Activated CD8-positive, alpha-beta memory T cell treated with anti-CD3 and anti-CD28 coated beads, Interleukin-2, amount 50 U/mL, for 48 hours (primary cell): Measurements from ENCODE around the gene BAG1.

Experiments used
- DNase-seq: peaks from one replicate; pipeline ENCODE4 v3.0.0-alpha.2; 2020

BAG1 gene

GRCh38 chr9:33273266-33273971 lies 8.9 kb upstream of the BAG1 start:
- no peak for DNase-seq

DNA sequence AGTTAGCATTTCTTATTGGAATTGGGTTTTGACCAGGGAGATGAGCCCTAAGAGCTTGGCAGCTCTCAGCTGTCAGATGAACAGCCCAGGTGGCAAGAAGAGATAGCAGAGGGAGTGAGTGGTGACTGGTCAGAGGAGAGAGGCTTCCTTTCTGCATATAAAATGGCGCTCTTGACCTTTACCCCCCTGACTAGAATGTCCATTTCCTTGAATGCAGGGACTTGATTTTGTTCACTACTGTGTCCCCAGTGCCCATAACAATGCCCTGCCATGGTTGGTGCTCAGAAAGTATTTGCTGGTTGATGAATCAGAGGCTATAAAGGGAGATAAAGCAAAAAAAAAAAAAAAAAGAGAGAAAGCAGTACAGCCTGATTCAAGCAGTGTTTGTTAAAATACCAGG lies 7.6 kb upstream of the BAG1 start:
- no peak for DNase-seq

GRCh38 chr9:33270146-33270545 lies 5.6 kb upstream of the BAG1 start:
- DNase-seq: no peak

DNA sequence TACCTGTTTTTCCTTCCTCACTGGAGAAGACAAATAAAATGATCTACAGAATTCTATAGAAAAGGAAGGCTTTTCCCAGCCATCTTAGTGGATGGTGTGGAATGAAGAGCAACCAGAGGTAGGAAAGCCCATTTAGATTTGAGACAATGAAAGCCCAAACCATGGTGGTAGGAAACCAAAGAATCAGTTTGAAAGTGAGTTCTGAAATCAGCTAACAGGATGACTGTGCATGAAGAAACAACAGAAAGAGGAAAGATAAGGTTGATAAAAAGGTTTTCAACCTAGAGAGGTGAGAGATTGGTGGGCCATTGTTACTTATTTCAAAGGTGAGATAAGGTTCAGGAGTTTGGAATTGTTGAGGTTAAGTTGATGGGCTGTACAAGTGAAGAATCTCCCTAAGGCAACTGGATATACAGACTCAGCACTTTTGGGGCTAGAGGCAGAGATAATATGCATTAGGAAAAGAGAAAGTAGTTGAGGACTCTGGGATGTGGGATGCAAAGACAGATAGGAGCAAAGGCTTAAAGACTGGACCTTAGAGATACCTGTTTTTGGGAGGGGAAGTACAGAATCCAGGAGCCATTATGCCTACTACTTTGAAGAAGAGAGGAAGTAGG lies 2.8 kb upstream of the BAG1 start:
- no peak for DNase-seq

GRCh38 chr9:33265211-33265865 lies 830 bp upstream of the BAG1 start:
- DNase-seq: no peak

DNA sequence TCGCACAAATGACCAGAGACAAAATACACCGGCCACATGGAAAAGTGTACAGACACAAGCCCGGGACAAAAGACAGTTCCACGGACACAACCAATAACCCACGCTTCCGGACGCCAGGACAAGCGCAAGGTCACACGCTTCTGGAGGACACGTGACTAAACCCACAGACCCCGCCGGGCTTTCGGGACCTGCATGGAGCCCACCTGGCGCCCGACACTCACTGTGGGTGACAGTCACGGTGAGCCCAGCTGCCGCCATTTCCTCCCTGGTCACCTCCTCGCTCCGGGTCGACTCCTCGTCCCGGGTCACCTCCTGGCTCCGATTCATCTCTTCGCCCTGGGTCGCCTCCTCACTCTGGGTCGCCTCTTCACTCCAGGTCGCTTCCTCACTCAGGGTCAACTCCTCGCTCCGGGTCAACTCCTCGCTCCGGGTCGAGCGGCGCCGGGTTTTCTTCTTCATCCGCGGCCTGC lies 470 bp downstream of the BAG1 start:
- DNase-seq: peak; percentile 78

DNA sequence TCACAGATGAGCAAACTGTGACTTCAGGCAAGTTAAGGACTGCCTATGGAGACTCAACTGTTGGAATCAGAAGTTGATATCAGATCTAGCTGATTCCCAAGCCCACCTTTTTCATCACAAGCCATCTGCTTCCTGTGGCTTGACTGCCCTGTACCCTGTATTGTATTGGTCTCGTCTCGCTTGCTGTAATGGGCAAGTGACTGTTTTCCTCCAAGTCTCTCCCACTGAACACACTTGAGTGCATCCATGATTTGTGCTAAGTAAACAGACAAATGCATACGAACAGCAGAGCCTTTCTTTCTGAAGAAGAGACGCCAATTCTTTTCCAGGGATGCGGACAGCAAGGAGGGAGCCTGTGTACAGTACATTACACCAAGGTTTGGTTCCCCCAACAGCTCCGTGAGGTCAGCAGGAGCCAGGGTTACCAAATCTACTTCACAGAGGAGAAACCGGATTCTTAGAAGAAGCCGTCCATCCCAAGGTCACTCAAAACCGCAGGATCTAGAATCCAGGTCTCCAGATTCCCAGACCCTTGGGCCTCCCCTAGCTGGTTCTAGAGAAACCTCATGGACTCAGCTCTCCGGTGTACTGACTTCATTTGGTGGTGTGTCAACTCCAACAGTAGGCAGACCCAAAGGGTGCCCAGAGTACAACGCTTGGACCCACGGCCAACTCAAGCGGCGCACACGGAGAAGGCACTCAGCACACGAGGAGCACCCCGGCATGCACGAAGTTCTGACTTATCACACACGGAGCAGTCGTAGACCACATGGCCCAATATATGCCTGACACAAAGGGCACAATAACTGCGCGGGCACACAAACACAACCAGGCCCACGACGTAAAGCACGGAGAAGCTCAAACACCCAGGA lies 1.1 kb downstream of the BAG1 start:
- no peak for DNase-seq

DNA sequence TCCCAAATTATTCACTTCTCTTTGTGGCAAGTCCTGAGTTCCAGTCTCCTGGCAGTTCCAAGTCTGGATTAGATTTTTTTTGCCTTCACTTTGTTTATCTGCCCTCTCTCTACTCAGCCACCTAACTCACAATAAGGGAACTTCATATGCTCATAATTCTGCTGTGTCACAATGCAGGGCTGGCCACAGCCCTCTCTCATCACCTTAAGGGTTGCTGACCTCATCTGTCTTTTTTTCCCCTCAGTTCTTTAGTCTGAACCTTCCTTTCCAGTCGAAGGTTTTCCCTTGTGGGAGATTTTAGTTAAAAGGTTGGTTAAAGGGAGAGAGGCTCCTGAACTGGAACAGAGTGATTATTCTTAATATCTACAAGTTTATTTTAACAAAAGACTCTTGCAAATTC lies 4.1 kb downstream of the BAG1 start:
- no peak for DNase-seq

GRCh38 chr9:33257276-33257675 lies 7.2 kb downstream of the BAG1 start:
- no peak for DNase-seq

- peak; percentile 20 for DNase-seq
These were observed 8.3 kb downstream of the BAG1 start for GRCh38 chr9:33256236-33256635.

DNA sequence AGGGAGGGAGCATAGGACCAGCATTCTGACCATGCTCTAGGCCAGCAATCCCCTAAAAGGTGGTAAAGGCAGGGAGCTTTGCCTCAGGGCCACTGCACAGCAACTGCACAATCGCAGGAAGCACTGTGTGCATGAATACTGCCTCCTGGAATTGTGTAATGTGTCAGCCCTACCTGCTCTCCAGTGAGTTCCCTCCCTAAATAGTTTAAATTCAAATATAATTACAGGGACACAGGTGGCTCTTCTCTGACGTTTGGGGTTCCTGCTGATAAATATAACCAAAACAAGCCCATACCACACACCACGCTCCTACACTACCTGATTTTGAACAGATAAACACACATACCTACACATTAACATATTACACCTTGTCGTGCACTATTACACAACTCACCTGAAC lies 9.0 kb downstream of the BAG1 start:
- DNase-seq: no peak

- DNase-seq: peak; percentile 38
These were observed 9.5 kb downstream of the BAG1 start for GRCh38 chr9:33255014-33255413.

- DNase-seq: peak; percentile 37
These were observed 10.3 kb downstream of the BAG1 start for GRCh38 chr9:33254211-33254610.

- peak; percentile 36 for DNase-seq
These were observed 14.0 kb downstream of the BAG1 start for GRCh38 chr9:33250458-33250995.

- peak; percentile 15 for DNase-seq
These were observed 14.5 kb downstream of the BAG1 start for GRCh38 chr9:33249983-33250382.

DNA sequence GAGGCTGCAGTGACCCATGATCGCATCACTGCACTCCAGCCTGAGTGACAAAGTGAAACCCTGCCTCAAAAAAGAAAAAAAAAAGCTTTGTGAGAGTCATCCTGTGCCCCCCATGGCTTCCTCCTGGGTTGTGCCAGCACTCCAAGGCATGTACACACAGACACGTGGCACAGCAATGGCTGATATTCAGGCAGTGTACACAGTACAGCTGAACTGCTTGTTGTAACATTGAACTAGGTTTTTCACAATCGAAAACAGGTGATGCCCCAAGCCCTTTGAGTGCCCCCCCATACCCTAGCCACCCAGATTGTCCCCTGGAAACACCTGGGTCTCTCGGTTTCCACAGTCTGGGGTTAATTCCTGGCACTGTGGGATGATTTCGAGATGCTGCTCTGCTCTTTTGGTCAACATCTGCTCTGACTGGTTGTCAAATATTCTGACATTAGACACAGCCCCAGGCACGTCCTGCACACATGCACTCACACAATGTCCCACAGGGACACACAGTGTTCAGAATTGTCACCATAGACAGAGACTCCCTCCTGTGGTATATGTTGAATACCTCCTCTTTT lies 15.3 kb downstream of the BAG1 start:
- DNase-seq: no peak

- DNase-seq: peak; percentile 42
These were observed 15.9 kb downstream of the BAG1 start for GRCh38 chr9:33248606-33249005.

- peak; percentile 39 for DNase-seq
These were observed 18.1 kb downstream of the BAG1 start for GRCh38 chr9:33246269-33246860.

DNA sequence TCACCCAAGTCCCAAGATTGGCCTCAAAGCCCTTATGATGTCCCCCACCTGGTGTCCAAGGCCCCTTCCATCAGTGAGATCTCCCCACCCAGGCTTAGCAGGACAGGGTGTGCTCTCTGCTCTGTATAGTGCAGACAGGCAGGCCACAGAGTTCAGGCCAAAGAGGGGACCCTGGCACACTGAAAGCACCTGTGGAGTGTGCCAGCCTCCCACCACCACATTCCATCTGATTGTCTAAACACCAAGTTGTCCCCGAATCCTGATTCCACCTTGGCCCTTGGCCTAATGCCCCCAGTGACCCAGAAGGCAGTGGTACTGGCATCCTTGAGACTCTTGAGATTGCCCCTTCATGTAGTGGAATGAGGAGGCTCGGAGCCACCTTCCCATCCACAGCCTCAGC lies 19.2 kb downstream of the BAG1 start:
- DNase-seq: peak; percentile 42

- peak; percentile 37 for DNase-seq
These were observed 20.2 kb downstream of the BAG1 start for GRCh38 chr9:33244137-33244784.

GRCh38 chr9:33242609-33243134 lies 21.8 kb downstream of the BAG1 start:
- no peak for DNase-seq
